Esophagus mucosa (tissue), 1 donor: ENCODE measurements around the gene ASIC4. TPM values are rescaled to one million over a fixed set of nuclear protein-coding genes. Genes with fewer than 3 reads are reported as not detected.

Source experiments
- ATAC-seq: fragments of 200-7000 bp; cut with Tn5 transposase; one replicate; pipeline ENCODE4 v1.9.1; 2020
- total RNA-seq: library from RNA; stranded (reverse); gene quantifications from one replicate; pipeline ENCODE4 v1.2.4, GENCODE V29; 2023
- donor health status: DM: yes; HTN: yes; CAD: no.

The ASIC4 gene
- total RNA-seq, 1 donor from 2014 or later: not detected

DNA sequence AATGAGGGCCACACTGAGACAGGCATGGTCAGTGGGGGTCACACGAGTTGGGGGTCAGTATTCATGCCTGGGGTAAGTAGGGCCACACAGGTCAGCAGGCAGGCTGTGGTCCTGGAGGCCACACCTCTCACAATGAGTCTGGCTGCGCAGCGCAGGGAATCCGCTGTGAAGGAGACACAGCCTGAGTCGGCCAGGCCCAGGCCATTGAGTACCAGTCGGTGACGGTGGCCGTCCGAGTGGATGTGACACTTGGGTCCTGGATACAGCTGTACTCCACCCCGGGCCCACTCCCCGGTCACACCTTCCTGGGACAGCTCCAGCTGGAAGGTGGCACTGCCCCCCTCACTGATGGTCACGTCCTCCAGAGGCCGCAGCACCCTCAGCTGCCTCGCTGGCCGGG lies 40.1 kb downstream of the ASIC4 start:
- ATAC-seq: no peak

DNA sequence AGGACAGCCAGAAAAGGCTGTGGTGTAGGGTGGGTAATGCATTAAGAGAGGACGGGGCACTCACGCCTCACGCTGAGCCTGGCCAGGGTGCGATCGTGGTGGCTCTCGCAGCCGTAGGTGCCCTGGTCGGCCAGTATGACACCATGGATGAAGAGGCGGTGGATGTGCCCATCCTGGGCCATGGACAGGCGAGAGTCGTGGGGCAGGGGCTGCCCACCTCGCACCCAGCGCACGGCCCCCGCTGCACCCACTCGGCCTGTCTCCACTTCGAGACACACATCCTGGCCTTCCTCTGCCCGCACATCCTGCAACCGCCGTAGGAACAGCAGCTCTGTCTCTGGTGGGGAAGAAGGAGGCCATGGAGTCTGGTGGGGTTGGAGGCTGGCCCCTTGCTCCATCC lies 41.7 kb downstream of the ASIC4 start:
- ATAC-seq: no peak

DNA sequence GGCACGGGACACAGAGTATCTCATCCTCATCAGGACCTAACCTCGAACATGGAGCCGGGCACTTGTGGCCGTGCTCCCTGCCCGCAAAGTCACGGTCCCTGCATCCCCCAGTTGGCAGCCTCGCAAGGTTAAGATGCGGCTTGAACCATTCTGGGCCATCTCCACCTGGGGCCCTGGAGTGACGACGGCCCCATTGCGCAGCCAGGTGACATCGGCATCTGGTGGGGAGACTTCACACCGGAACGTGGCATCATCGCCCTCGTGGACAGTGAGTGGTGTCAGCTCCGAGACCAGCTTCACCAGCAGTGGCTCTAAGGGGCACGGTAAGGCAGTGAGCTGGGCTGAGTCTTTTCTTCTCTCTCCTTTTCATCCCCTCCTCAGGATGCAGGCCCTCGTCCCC lies 42.1 kb downstream of the ASIC4 start:
- ATAC-seq: no peak

DNA sequence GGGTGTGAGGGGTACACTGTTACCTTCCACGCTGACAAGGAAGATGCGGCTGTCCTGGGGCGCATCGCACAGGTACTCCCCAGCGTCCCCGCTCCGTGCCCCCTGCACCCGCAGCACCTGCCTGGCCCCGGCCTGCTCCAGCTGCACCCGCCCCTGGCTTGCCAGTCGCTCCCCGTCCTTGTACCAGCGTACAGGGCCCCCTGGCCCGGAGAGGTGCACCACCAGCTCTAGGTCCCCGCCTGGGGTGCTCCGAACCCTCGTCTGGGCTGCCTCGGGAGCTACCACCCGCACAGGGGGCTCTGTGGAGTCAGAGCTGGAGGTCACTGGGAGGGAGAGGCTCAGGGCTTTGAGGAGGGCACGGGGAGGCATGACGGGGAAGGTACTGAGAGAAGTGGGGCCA lies 43.0 kb downstream of the ASIC4 start:
- no peak for ATAC-seq

DNA sequence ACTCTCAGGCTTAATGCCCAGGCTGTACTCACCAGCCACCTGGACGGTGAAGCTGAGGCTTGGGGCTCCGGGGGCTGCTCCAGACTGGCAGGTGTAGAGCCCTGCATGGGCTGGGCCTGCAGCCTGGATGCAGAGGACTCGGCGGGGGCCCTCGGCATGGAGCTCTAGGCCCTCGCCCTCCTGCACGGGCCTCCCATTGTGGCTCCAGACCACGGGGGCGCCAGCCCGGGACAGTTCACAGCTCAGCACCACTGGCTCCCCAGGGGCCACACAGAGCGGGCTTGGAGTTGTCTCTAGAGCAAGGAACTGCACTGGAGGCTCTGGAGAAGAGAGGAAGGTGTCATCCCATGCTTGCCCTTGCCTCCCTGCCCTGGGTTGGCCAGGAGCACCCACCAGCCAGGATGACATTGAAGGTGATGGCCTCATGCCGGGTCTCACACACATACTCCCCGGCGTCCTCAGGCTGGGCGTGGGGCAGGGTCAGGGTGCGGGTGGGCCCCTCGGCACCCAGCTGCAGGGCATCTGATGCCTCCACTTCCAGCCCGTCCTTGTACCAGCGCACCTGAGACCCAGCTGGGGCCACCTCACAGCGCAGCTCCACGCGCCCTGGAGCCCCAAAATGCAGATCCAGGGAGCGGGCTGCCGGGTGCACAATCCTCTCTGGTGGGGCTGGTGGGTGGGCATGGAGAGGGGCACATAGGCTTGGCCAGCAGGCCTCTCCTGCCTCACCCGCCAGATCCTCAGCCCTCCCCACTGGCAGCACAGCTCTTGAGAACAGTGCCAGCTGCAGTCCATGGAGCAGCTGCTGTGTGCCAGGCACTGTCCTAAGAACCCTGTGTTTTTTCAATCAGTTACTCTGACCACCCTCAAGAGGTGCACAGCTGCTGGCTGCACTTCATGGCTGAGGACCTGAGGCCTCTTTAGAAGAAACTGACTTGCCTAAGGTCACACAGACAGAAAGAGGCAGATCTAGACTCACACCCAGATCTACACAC lies 43.8 kb downstream of the ASIC4 start:
- ATAC-seq: no peak

DNA sequence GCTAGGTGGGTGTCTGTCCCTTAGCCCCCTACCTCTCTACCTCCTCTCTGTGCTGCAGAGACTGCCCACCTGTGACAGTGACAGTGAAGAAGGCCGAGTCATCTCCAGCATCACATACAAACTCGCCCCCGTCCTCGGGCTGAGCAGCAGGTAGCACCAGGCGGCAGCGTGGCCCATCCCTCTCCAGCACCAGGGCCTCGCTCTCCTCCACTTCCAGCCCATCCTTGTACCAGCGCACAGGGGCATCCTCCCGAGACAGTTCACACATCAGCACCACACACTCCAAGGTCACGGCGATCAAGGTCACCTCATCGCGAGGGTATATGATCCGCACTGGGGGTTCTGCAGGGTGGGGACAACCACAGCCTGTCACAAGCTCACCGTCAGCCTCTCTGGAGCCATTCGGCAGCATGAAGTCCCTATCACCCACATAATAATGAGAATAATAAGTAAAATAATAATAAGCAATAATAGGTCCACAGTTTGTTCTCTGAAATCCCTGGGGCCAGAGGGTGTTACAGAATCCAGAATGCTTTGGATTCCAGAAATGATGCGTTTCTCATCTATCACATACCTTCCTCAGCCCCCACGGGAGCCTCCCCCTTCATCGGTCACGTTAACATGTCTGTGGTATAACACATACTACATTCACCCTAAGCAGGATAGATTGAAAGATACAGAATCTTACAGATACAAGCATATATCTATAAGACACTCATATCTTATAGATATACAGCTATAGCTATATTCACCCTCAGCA lies 45.1 kb downstream of the ASIC4 start:
- no peak for ATAC-seq

DNA sequence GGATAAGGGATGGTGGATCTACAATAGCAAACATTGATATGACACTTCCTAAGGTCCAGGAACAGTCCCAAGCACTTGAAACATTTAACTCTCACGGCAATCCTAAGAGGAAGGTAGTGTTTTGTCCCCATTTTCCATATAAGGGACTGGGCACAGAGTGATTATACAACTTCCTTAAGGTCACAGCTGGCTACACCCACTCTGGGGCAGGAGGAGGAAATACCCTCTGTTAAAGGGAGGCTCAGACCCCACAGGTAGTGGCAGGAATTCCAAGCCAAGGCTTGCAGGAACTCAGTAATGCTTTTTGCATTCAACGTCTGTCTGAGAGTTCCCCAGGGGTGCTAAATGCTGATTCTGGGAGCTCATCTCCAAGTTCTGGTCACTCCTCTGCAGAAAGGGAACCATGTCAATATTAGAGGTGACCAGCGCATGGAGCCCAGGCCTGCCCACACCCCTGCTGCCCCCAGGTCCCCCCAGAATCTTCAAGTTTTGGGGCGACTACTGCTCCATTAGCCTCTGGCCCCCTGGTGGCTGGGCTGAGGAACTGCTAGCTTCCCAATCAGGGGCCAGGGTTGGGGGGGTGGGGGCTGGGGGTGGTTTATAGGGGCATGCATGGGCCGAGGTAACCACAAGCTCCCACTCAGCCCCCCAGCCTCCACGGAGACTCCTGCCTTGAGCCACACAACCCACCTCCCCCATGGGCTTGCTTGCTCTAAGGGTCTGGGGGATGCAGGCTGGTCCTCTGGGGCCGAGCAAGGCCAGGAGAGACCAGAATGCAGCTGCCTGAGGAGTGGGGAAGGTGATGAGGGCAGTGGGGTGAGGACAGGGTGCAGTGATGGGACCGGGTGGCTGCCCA lies 46.0 kb downstream of the ASIC4 start:
- no peak for ATAC-seq

DNA sequence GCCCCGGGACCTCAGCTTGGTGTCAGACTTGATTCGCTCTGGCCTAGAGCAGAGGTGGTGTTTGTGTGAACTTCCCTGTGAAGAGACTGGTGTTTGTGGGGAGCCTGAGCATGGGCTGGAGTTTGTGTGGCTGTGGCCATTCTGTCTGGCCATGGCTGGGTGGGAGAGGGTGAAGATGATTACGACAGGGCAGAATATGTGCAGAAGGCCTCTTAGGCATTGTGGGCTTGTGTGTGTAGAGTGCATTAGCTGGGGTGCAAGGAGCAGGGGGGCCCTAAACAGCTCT lies 46.6 kb downstream of the ASIC4 start:
- no peak for ATAC-seq

DNA sequence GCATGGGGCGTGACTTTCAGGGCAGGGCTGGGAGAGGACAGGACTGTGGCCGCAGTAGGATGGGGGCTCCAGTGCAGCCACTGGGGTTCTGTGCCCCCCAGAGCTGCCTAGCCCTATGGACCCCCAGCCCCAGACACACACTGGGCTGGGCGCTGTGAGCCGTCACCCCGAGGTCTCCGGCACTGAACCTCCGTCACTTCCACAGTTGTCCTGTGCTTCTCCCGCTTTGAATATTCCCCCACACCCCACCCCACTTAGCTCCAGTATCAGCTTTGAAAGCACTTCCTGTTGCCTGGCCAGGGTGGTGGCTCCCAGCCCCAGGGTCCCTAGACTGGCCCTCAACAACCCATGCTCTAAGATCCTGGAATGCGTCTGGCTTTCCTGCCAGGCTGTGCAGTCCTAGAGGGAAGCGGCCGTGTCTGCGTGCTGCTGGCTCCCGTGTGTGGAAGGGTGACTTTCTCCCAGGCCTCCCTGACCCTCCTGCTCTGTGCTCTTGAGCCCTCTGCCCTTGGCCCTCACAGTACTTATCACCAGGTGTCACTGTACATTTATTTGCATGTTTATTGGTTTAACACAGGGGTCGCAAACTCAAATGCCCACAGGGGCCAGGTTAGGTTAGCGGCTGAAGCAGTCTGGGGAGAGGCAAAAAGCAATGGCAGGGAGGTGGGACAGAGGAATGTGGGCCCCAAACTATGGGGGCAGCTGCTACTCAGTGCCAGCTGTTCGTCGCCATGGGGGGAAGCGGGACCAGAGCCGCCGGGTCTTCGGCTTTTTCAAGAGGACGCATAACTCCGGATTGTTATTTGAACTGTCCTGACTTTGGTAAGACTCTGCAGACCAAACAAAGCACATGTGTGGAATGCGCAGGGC lies 47.1 kb downstream of the ASIC4 start:
- ATAC-seq: no peak

DNA sequence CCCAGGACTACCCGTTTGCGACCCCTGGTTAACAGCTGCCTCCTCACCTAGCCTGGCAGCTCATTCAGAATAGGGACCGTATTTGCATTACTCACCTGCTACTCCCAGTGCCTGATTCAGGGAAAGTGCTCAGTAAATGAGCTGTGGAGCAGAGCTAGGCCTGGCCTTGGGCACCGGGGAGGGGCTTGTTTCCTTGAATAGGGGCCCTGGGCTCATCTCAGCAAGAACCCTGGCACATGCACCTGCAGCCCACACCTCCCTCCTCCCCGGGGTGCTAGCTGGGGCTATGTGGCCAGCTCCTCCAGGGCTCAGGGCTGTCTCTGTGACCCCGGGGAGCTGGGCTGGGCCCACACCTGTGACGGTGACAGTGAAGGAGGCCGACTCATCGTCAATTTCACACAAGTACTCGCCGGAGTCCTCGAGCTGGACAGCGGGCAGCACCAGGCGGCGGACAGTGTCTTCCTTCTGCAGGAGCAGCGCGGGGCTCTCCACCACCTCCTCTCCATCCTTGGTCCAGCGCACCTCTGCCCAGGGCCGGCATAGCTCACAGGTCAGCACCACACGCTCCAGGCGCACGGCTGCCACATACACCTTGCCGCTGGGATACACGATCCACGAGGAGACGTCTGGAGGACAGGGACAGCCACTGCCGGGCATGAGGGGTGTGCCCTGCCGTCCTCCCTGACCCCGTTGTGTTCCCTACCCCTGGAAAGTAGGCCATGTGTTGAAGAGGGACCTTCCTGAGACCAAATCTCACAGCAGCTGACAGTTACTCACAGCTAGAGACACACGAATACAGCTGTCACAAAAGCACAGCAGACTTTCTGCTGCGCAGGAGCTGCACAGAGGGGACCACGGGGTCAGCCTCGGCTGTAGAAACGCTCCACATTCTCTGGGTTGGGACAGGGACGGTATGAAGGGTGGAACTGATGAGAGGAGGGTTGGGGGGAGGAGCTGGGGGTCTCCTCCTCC lies 48.1 kb downstream of the ASIC4 start:
- no peak for ATAC-seq

DNA sequence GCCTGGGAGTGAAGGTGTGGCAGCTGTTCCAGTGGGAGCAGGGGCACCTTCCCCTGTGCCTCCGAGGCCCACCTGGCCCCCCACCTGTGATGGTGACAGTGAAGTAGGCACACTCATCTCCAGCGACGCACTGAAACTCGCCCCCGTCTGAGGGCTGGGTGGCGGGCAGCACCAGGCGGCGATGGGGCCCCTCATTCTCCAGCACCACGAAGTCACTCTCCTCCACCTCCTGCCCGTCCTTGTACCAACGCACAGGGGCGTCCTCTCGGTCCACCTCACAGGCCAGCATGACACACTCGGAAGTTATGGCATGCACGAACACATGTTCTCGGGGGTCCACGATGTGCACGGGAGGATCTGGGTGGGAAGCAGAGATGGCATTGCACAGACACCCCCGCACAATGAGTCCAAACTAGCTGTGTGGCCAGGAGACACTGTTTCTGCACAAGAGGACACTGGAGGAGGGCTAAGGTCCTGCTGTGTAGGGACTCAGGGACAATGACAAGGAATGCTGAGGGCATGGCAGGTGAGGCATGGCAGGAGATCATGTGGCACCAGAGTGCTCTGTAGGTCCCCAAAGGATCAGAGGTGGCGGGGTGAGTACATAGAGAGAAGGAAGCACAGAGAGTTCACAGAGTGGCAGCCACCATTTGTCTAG lies 49.1 kb downstream of the ASIC4 start:
- no peak for ATAC-seq

DNA sequence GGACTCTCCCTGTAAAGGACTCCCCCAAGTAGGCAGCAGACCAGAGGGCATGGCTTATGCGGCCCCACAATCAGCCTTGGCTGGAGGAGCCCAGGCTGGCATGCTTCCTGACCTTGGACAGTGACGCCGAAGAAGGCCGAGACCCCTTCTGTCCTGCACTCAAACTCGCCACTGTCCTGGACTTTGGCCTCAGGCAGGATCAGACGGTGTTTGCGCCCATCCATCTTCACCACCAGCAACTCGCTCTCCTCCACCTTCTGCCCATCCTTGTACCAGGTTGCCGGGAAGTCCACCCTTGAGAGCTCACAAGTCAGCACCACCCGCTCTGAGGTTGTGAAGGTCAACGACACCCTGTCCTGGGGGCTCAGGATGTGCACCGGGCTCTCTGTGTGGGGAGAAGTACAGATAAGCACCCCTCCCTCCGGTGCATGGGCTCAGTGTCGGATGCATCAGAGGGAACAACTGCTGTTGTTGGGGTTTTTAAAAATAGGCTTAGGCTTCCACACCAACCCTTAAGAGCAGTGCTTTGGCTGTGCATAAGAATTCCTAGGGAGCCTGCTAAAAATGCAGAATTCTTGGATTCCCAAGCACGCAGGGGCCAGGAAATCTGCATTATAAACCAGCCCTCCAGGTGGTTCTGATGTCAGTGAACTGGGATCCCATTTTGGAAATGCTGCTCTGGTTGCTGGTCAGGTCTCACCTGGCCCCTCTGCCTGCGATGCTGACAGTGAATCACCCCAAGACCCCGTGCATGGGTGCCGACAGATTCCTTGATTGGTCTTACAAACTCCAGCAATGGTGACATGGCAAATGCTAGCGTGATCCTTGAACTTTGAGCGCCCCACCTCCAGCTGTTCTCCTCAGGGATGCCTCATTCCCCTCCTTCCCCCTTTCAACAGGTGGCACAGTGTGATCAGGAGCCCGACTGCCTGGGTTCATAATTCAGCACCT lies 51.1 kb downstream of the ASIC4 start:
- no peak for ATAC-seq

DNA sequence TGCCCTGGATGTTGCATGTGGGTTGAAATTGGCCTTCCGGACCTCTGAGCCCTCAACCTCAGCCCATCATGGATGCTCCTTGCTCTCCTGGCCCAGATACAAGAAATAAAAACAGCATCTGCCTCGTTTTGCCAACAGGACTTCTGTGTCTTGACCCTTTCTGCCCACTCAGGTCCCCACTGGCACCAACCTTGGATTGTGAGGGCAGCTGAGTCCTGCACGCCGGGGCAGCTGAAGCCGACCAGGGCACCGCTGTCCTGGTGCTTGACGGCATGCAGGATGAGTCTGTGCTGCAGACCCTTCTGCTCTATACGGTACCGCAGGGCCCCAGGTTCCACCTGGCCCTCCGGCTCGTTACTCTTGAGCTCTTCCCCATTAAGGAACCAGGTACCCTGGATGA lies 52.4 kb downstream of the ASIC4 start:
- ATAC-seq: no peak

DNA sequence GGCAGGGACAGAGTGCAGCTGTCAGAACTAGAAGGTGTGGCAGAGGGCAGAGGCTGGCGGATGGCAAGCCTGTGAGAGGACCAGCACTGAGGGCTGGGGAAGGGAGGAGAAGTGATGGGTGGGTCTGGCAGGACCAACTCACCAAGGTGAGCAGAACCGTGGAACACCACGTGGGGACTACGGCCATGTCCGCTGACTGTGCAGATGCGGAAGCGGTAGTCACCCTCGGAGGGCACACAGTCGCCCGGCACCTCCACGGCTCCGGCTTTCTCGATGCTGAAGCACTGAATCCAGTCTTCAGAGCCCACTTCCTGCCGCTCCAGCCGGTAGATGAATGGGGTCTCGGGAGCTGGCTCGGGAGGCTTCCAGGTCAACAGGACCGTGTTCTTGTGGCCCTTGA lies 52.8 kb downstream of the ASIC4 start:
- ATAC-seq: no peak

DNA sequence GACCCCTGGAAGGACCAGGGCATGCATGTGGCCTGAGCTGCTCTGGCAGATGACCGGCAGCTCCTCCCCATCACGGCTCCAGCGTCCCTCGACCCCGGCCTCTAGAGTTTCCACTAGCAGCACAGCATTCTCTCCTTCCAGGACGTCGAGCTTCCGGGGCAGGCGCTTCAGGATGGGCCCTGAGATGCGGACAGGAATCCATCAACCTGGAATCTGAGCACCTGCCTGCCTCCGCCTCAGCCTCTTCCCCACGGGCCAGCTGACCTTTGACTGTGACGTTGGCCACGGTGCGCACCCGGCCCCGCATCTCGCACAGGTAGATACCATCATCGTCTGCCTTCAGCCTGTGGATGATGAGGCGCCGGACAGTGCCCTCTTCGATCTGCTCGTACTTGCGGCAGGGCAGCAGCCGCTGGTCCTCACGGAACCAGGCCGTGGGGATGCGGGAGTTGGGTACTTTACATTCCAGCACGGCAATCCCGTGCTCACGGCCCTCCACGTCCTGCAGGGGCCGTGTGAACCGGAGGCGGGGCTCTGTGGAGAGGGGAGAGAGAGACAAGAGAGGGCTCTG lies 53.6 kb downstream of the ASIC4 start:
- ATAC-seq: no peak

DNA sequence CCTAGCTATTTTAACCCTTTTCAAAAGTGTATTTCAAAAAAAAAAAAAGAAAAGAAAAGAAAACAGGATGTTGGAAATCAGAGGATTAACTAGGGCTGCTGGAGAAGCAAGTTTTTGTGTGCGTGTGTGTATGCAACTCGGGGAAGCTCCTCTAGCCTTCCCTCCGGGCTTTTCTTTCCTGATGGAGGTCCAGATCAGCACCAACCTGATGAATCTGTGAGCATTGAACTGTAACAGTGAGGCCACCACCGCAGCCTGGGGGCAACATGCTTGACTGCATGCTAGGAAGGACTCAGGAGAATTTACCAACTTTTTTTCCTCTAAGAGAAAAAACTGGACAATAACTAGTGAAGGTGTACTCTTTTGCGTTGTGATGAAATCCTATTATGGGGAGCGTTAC lies 54.8 kb downstream of the ASIC4 start:
- ATAC-seq: no peak

DNA sequence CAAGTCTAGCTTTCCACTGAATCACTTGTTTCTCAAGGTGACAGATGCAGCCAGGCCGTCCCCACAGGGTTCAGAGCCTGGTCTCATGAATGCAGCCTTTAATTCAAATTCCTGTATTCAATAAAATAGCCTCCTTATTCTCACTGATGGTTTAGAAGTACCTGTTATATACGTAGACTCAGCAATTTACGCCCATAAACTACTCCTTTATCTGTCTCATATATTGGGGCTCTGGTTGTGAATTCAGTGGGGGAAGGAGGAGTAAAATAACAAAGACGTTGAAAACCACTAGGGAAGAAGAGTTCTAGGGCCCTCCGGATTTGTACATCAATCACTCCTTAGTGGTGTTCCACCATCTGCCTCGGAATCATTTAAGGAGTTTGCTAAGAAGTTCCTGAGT lies 55.4 kb downstream of the ASIC4 start:
- no peak for ATAC-seq

DNA sequence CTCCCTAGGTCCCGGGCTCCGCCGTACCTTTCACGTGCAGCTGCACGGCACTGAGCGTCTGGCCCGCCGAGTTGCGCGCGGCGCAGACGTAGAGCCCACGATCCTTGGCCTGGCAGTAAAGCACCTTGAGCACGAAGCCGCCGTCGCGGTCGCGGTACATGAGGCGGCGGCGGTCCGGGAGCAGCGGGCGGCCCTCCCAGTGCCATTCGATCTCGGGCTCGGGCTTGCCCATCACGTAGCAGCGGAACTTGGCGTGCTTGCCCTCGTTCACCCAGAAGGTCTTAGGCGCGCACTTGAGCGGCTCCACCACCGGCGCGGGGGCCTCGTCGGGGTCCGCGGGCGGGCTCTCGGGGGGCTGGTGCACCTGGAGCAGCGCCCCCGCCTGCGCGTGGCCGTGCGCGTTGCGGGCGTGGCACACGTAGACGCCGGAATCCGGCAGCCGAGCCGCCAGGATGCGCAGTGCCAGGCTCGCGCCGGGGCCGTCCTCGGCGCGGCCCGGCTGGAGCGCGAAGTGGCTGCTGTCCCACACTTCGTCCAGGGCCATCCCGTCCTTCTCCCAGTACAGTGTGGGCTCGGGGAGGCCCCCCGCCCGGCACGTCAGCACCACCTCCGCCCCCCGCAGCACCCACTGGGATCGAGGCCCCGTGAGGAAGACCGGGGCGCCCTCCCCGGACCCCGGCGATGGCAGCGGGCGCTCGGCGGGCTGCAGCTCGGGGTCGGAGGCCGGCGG lies 56.1 kb downstream of the ASIC4 start:
- ATAC-seq: peak; percentile 45
